BE2C (cell line): Measurements from ENCODE around the gene KLK3.
"Not testable (repeated sequence)": the region's sequence is repeated elsewhere in the genome, so short reads cannot be mapped to it uniquely, and the experiment has no call there.

Experiments
- DNase-seq: peaks from one replicate; pipeline ENCODE4 v3.0.0-alpha.2; 2020
- H3K27me3 ChIP-seq: fragments of 250-450 bp; sonication (Bioruptor Pico); 2 replicates; pipeline ENCODE4 v1.5.1; 2020; ENCODE audit warnings: mild to moderate bottlenecking
- H3K36me3 ChIP-seq: fragments of 250-450 bp; sonication (Bioruptor Pico); 2 replicates; pipeline ENCODE4 v1.5.1; 2020; ENCODE audit warnings: mild to moderate bottlenecking
- H3K4me1 ChIP-seq: fragments of 250-450 bp; sonication (Bioruptor Pico); 2 replicates; pipeline ENCODE4 v1.5.1; 2020
- H3K4me3 ChIP-seq: 2 replicates; pipeline ENCODE4 v1.5.1; 2011; ENCODE audit warnings: low read depth, low read length
- H3K9me3 ChIP-seq: fragments of 250-450 bp; sonication (Bioruptor Pico); 2 replicates; pipeline ENCODE4 v1.5.1; 2020
- TF ChIP-seq, protein P1 (sequence below): IDR thresholded peaks from 2 replicates; pipeline ENCODE4 v1.5.1; 2012; ENCODE audit warnings: mild to moderate bottlenecking, low read depth, low read length

The KLK3 gene

GRCh38 chr19:50891253-50891625, 36.5 kb downstream of the KLK3 start:
- no peaks in the 10 kb centered on the region for H3K9me3 ChIP-seq
- TF ChIP-seq, protein P1, sequence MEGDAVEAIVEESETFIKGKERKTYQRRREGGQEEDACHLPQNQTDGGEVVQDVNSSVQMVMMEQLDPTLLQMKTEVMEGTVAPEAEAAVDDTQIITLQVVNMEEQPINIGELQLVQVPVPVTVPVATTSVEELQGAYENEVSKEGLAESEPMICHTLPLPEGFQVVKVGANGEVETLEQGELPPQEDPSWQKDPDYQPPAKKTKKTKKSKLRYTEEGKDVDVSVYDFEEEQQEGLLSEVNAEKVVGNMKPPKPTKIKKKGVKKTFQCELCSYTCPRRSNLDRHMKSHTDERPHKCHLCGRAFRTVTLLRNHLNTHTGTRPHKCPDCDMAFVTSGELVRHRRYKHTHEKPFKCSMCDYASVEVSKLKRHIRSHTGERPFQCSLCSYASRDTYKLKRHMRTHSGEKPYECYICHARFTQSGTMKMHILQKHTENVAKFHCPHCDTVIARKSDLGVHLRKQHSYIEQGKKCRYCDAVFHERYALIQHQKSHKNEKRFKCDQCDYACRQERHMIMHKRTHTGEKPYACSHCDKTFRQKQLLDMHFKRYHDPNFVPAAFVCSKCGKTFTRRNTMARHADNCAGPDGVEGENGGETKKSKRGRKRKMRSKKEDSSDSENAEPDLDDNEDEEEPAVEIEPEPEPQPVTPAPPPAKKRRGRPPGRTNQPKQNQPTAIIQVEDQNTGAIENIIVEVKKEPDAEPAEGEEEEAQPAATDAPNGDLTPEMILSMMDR, result no peak

DNA sequence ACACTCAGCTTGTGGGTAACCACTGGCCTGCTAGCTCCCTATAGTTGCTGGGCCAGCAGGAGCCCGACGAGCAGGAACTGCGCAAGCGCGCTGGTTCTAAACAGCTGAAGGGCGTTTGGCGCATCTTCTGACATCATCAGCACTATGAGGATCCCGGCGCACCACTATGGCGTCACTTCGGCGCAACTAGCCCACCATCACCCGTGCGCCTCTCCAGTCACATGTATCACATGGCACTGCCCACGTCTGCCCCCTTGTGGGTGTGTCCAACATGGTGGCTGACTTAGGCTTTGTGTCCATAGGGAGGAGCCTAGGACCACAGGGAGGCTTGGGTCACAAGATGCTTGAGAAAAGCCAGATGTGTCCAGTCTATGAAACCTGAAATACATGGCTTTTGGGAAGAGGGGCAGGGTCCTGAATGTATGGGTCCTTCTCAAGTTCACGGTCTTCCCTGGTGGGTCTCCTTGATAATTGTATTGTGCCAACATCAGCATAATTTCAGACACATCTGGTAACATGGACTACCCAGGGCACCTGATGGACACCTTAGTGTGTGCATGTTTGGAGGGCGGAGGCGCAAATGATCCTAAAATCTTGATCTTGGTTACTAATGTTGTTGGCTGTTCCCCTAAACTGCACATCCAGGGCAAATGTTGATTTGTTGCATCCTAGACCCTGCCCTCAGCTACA, 38.5 kb downstream of the KLK3 start:
- TF ChIP-seq, protein P1, result peak; percentile 55
- no peak overlapping the region for H3K4me3 ChIP-seq
- H3K9me3 ChIP-seq, result no peaks in the 10 kb centered on the region
- no peaks in the 10 kb centered on the region for H3K36me3 ChIP-seq
- H3K27me3 ChIP-seq, result no peaks in the 10 kb centered on the region
- H3K4me1 ChIP-seq, result peaks cover 12% of the 10 kb centered on the region
- peak; percentile 77 for DNase-seq

More at GRCh38 chr19:50891253-50891625, 36.5 kb downstream of the KLK3 start:
- no peak for DNase-seq
- Histone ChIP-seq H3K36me3 (no peaks in the 10 kb centered on the region), H3K4me1 (peaks cover 7% of the 10 kb centered on the region), H3K4me3 (no peak overlapping the region), H3K27me3 (no peaks in the 10 kb centered on the region)

DNA sequence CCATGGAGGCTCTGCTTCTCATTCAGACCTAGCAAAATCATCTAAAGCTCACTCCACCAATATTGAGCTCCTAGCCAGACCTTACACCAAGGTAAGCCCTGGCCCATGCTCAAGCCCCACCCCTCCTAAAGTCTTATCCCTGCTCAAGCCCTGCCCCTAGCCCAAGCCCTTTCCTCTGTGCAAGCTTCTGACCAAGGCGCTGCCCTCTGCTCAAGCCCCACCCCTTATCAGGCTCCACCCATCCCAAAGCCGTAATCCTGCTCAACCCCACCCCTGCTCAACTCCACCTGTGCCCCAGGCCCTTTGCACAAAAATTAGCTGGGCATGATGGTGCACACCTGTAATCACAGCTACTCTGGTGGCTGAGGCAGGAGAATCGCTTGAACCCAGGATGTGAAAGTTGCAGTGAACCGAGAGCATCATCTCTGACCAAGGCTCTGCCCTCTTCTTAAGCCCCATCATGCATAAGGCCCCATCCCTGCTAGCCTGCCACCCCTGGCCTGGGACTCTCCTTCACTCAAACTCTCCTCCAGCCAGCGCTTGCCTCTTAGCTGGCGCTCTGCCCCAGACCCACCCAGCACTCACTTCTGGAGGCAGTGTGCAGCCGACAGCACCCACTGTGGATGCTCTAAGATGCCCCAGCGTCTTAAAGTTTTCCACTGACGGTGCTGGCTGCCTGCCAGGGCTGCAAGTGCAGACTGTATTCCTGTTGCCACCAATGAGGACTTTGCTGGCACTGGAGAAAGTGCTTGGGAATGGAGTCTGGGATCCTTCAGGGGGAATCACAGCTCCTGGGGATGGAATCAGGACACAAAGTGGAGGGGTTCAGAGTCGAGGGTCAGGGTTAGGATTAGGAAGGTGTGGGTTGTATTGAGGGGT, 40.0 kb downstream of the KLK3 start:
- no peak for DNase-seq
- no peaks in the 10 kb centered on the region for H3K9me3 ChIP-seq
- H3K4me1 ChIP-seq, result peaks cover 5% of the 10 kb centered on the region; the same call in 1 of the 2 replicates
- H3K27me3 ChIP-seq, result no peaks in the 10 kb centered on the region
- no peak overlapping the region for H3K4me3 ChIP-seq
- no peaks in the 10 kb centered on the region for H3K36me3 ChIP-seq
- TF ChIP-seq, protein P1, result no peak

GRCh38 chr19:50896089-50896590, 41.4 kb downstream of the KLK3 start:
- not testable (repeated sequence) for H3K27me3 ChIP-seq, H3K4me1 ChIP-seq, H3K4me3 ChIP-seq, H3K36me3 ChIP-seq, DNase-seq, H3K9me3 ChIP-seq

DNA sequence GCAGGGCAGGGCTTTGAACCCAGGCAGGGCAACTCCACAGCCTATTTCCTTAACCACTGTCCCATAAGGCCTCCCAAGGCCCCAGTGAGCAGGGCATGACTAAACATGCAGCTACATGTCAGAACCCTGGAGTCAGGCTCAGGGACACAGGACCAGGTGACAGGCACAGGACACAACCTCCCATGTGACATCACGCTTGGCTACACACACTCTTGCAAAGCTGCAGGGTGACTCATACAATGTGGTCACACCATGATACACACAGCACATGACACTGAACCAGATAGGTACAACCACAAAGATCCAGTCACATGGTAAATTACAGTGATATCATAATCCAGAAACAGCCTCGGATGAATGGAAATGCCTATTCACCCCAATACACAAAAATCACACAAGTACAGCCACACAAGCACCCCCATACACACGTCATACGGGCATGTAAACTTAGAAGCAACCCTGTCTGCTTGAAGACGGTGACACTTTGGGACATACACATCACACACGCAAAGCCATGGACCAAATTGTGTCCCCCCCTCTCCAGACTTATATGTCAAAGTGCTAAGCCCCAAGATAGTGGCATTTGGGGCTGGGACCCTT, 42.0 kb downstream of the KLK3 start:
- peaks cover 5% of the 10 kb centered on the region; the same call in 1 of the 2 replicates for H3K4me1 ChIP-seq
- no peaks in the 10 kb centered on the region for H3K9me3 ChIP-seq
- H3K4me3 ChIP-seq, result no peak overlapping the region
- DNase-seq, result peak; percentile 81
- H3K27me3 ChIP-seq, result no peaks in the 10 kb centered on the region
- no peaks in the 10 kb centered on the region for H3K36me3 ChIP-seq
- TF ChIP-seq, protein P1, result no peak

DNA sequence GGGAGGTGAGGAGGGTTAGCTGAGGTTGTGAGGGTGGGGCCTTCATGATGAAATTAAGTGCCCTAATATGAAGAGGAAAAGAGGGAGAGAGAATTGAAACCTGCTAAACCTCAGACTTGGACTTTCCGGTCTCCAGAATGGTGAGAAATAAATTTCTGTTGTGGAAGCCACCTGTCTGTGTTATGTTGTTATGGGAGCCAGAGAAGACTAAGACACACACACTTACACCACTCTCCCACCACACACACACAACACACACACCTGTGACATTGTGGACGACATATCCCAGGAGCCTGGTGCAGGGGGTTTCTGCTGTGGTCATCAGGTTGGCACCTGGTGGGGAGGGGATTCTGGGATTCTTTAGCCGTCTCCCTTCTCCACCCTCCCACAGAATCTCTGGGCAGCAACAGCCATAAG, 42.5 kb downstream of the KLK3 start:
- DNase-seq, result no peak
- Histone ChIP-seq H3K9me3 (no peaks in the 10 kb centered on the region), H3K36me3 (no peaks in the 10 kb centered on the region)

More for the DNA sequence above, 42.5 kb downstream of the KLK3 start:
- H3K4me3 ChIP-seq, result no peak overlapping the region
- TF ChIP-seq, protein P1, result no peak
- no peaks in the 10 kb centered on the region for H3K27me3 ChIP-seq
- H3K4me1 ChIP-seq, result peaks cover 5% of the 10 kb centered on the region; the same call in 1 of the 2 replicates
